Hepatocyte (in vitro differentiated cells): ENCODE data around the gene TRIP12. TPM values are rescaled to one million over a fixed set of nuclear protein-coding genes. Genes with fewer than 3 reads are reported as not detected.

ENCODE experiments used
- DNase-seq: peaks from one replicate; pipeline ENCODE4 v3.0.0-alpha.2; 2016; ENCODE audit warnings: low spot score
- H2AFZ ChIP-seq: fragments of 200-600 bp; sonication (generic); 2 replicates; pipeline ENCODE4 v1.6.0; 2016; ENCODE audit warnings: antibody characterized with exemption, mild to moderate bottlenecking
- H3K27ac ChIP-seq: fragments of 200-600 bp; sonication (generic); 2 replicates; pipeline ENCODE4 v1.5.1; 2016; ENCODE audit warnings: mild to moderate bottlenecking
- H3K27me3 ChIP-seq: fragments of 200-600 bp; sonication (generic); 2 replicates; pipeline ENCODE4 v1.6.1; 2016
- H3K36me3 ChIP-seq: fragments of 200-600 bp; sonication (generic); replicated peaks from 2 replicates; pipeline ENCODE4 v1.5.1; 2016; ENCODE audit warnings: low read depth; ENCODE audit not compliant: insufficient read depth
- H3K4me1 ChIP-seq: fragments of 200-600 bp; sonication (generic); 2 replicates; pipeline ENCODE4 v1.5.1; 2016; ENCODE audit warnings: mild to moderate bottlenecking, moderate library complexity; ENCODE audit not compliant: insufficient read depth
- H3K4me2 ChIP-seq: fragments of 200-600 bp; sonication (generic); 2 replicates; pipeline ENCODE4 v1.6.0; 2016
- H3K4me3 ChIP-seq: fragments of 200-600 bp; sonication (generic); 2 replicates; pipeline ENCODE4 v1.5.1; 2016; ENCODE audit warnings: mild to moderate bottlenecking
- H3K79me2 ChIP-seq: fragments of 200-600 bp; sonication (generic); 2 replicates; pipeline ENCODE4 v1.6.0; 2017; ENCODE audit warnings: mild to moderate bottlenecking
- H3K9me2 ChIP-seq: fragments of 200-600 bp; sonication (generic); replicated peaks from 2 replicates; pipeline ENCODE4 v1.6.0; 2017; ENCODE audit warnings: mild to moderate bottlenecking; ENCODE audit not compliant: insufficient read depth
- H3K9me3 ChIP-seq: fragments of 200-600 bp; sonication (generic); 2 replicates; pipeline ENCODE4 v1.5.1; 2016; ENCODE audit warnings: low read depth, mild to moderate bottlenecking
- H4K20me1 ChIP-seq: fragments of 200-600 bp; sonication (generic); 2 replicates; pipeline ENCODE4 v1.6.0; 2016; ENCODE audit warnings: mild to moderate bottlenecking; ENCODE audit not compliant: insufficient read depth, poor library complexity, severe bottlenecking
- EZH2 ChIP-seq: fragments of 200-600 bp; sonication (generic); IDR thresholded peaks from 2 replicates; pipeline ENCODE4 v1.6.1; 2016; ENCODE audit warnings: antibody characterized with exemption, mild to moderate bottlenecking, borderline replicate concordance
- EZH2phosphoT487 ChIP-seq: fragments of 200-600 bp; sonication (generic); IDR thresholded peaks from one replicate; pipeline ENCODE4 v1.6.1; 2018; ENCODE audit warnings: antibody characterized with exemption, mild to moderate bottlenecking, low read depth, moderate library complexity; ENCODE audit not compliant: unreplicated experiment, severe bottlenecking
- WGBS: methylation state at CpG from one replicate; pipeline ENCODE4 v1.1.6; 2016; ENCODE audit warnings: low lambda C conversion rate; ENCODE audit errors: missing lambda C conversion rate; 5-methylcytosine and 5-hydroxymethylcytosine counted together
- polyA plus RNA-seq: library from polyadenylated mRNA; unstranded; fragments of >200 nt; fragmentation: Nextera tagmentation; extraction: Ambion mirVana; gene quantifications from 2 replicates; pipeline ENCODE4 v1.2.1, GENCODE V29; 2016
- total RNA-seq: library from RNA; depleted of rRNA; stranded (reverse); fragments of >200 nt; gene quantifications from 2 replicates; pipeline ENCODE4 v1.2.3, GENCODE V29; 2014
- TF ChIP-seq, protein P1 (sequence below): fragments of 200-600 bp; sonication (generic); IDR thresholded peaks from 2 replicates; pipeline ENCODE4 v1.5.1; 2016; ENCODE audit warnings: antibody characterized with exemption, mild to moderate bottlenecking; ENCODE audit not compliant: poor library complexity

Gene TRIP12
- total and polyA plus RNA-seq, 2 experiments from 2014 or later = 40.7 to 136 TPM

GRCh38 chr2:229825476-229825875 lies 96.3 kb downstream of the TRIP12 start:
- no peak for DNase-seq
- no peaks in the 10 kb centered on the region for H3K4me1 ChIP-seq
- peaks cover 8% of the 10 kb centered on the region for H3K36me3 ChIP-seq
- no peaks in the 10 kb centered on the region for H3K79me2 ChIP-seq
- no peak overlapping the region for H3K4me2 ChIP-seq
- no peaks in the 10 kb centered on the region for H3K9me3 ChIP-seq
- H3K4me3 ChIP-seq = no peak overlapping the region
- no peaks in the 10 kb centered on the region for H3K27me3 ChIP-seq
- no peaks in the 10 kb centered on the region for H3K9me2 ChIP-seq
- H2AFZ ChIP-seq = no peak overlapping the region
- H4K20me1 ChIP-seq = no peaks in the 10 kb centered on the region
- H3K27ac ChIP-seq = no peak overlapping the region
- TF ChIP-seq, protein P1, sequence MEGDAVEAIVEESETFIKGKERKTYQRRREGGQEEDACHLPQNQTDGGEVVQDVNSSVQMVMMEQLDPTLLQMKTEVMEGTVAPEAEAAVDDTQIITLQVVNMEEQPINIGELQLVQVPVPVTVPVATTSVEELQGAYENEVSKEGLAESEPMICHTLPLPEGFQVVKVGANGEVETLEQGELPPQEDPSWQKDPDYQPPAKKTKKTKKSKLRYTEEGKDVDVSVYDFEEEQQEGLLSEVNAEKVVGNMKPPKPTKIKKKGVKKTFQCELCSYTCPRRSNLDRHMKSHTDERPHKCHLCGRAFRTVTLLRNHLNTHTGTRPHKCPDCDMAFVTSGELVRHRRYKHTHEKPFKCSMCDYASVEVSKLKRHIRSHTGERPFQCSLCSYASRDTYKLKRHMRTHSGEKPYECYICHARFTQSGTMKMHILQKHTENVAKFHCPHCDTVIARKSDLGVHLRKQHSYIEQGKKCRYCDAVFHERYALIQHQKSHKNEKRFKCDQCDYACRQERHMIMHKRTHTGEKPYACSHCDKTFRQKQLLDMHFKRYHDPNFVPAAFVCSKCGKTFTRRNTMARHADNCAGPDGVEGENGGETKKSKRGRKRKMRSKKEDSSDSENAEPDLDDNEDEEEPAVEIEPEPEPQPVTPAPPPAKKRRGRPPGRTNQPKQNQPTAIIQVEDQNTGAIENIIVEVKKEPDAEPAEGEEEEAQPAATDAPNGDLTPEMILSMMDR = no peak
- TF ChIP-seq EZH2 = no peak
- no peak for TF ChIP-seq EZH2phosphoT487
- 82% methylated on average over 1 of the region's 1 CpG for WGBS

- H3K4me3 ChIP-seq = no peak overlapping the region
- H3K4me1 ChIP-seq = no peaks in the 10 kb centered on the region
- H3K79me2 ChIP-seq = no peaks in the 10 kb centered on the region
- H3K4me2 ChIP-seq = no peak overlapping the region
- no peak for DNase-seq
- H3K36me3 ChIP-seq = peaks cover 4% of the 10 kb centered on the region
- TF ChIP-seq EZH2 (no peak), EZH2phosphoT487 (no peak)
- TF ChIP-seq, protein P1 = no peak
- H3K27ac ChIP-seq = no peak overlapping the region
- H3K9me3 ChIP-seq = no peaks in the 10 kb centered on the region
- no peaks in the 10 kb centered on the region for H3K27me3 ChIP-seq
- H2AFZ ChIP-seq = no peak overlapping the region
- 69% methylated on average over 3 of the region's 3 CpGs for WGBS
- no peaks in the 10 kb centered on the region for H3K9me2 ChIP-seq
- no peaks in the 10 kb centered on the region for H4K20me1 ChIP-seq
Observed at GRCh38 chr2:229821316-229821715, 100.5 kb downstream of the TRIP12 start.

- Histone ChIP-seq H3K9me3 (no peaks in the 10 kb centered on the region), H2AFZ (no peak overlapping the region), H3K4me1 (no peaks in the 10 kb centered on the region), H3K36me3 (no peaks in the 10 kb centered on the region), H3K79me2 (no peaks in the 10 kb centered on the region), H3K27ac (no peak overlapping the region), H3K4me3 (no peak overlapping the region), H3K9me2 (no peaks in the 10 kb centered on the region), H4K20me1 (no peaks in the 10 kb centered on the region), H3K4me2 (no peak overlapping the region), H3K27me3 (no peaks in the 10 kb centered on the region)
- TF ChIP-seq EZH2phosphoT487 = no peak
- WGBS = 94% methylated on average over 3 of the region's 3 CpGs
- no peak for DNase-seq
Observed at GRCh38 chr2:229818230-229818629, 103.6 kb downstream of the TRIP12 start.

DNA sequence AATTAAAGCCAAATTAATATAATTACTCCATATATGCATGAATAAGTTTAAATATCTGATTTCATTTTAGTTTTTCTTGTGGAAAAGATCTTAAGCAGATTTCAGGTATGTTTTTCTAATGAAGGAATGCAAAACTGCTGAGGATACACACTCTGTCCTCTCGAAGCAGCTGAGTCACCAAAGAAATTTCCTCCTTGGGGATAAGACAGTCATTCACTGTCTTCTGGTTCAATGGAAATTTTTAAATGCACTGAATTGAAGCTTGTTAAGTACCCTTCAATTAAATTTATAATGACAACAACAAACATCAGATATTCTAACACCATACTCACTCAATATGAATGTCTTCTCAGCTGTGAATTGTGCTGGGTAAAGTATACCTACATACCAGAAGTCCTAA lies 106.0 kb downstream of the TRIP12 start:
- H3K27ac ChIP-seq = no peak overlapping the region
- H3K4me3 ChIP-seq = no peak overlapping the region
- 77% methylated on average over 1 of the region's 1 CpG for WGBS

More for the DNA sequence above, 106.0 kb downstream of the TRIP12 start:
- H3K9me2 ChIP-seq = no peaks in the 10 kb centered on the region
- no peaks in the 10 kb centered on the region for H3K36me3 ChIP-seq
- TF ChIP-seq, protein P1 = no peak
- no peak for TF ChIP-seq EZH2
- no peak overlapping the region for H2AFZ ChIP-seq
- H3K27me3 ChIP-seq = no peaks in the 10 kb centered on the region
- H3K4me1 ChIP-seq = no peaks in the 10 kb centered on the region
- no peaks in the 10 kb centered on the region for H3K79me2 ChIP-seq
- peak; percentile 6 for DNase-seq
- no peaks in the 10 kb centered on the region for H3K9me3 ChIP-seq
- no peaks in the 10 kb centered on the region for H4K20me1 ChIP-seq
- no peak overlapping the region for H3K4me2 ChIP-seq
